H1 (cell line): ENCODE results near the gene SMO. TPM values are rescaled to one million over a fixed set of nuclear protein-coding genes. Genes with fewer than 3 reads are reported as not detected.

Experiments used
- CTCF ChIA-PET: fragments of 300-600 bp; sonication (Branson Sonifier 250); formaldehyde crosslinking; loops from one replicate; lab custom pipeline; 2021; ENCODE audit not compliant: partially characterized antibody; lab: Charles Lee
- POLR2A ChIA-PET: fragments of 300-600 bp; sonication (Branson Sonifier 250); formaldehyde crosslinking; loops from one replicate; lab custom pipeline; 2021; ENCODE audit warnings: inconsistent platforms; ENCODE audit not compliant: partially characterized antibody; lab: Charles Lee
- DNase-seq, 2 experiments: peaks; one replicate each; pipeline versions ENCODE4 v3.0.0 to v3.0.0-alpha.2; 2010 to 2022; ENCODE audit warnings: low spot score in 2 of 2, low read depth in 1 of 2, mixed read lengths in 1 of 2
- FAIRE-seq: peaks from 2 replicates; lab custom pipeline; 2011; peaks lifted over from hg19 to GRCh38; lab: Jason Lieb, UNC
- H2AFZ ChIP-seq: 2 replicates; pipeline ENCODE4 v1.8.1; 2012; ENCODE audit warnings: low read length, inconsistent platforms
- H2AK5ac ChIP-seq: 2 replicates; pipeline ENCODE4 v1.6.1; 2013; ENCODE audit warnings: low read depth, low read length
- H2BK120ac ChIP-seq: replicated peaks from 2 replicates; pipeline ENCODE3; 2013; ENCODE audit warnings: low read depth, low read length, inconsistent platforms
- H2BK12ac ChIP-seq: 2 replicates; pipeline ENCODE4 v1.6.1; 2013; ENCODE audit warnings: low read depth, low read length
- H2BK15ac ChIP-seq: 2 replicates; pipeline ENCODE4 v1.6.1; 2013; ENCODE audit warnings: low read length
- H2BK20ac ChIP-seq: 2 replicates; pipeline ENCODE4 v1.6.1; 2013; ENCODE audit warnings: low read length
- H2BK5ac ChIP-seq: 2 replicates; pipeline ENCODE4 v1.6.1; 2013; ENCODE audit warnings: low read depth, low read length
- H3K14ac ChIP-seq: 2 replicates; pipeline ENCODE4 v1.6.1; 2013; ENCODE audit warnings: inconsistent platforms; ENCODE audit not compliant: insufficient read length
- H3K18ac ChIP-seq: 2 replicates; pipeline ENCODE4 v1.6.1; 2013; ENCODE audit warnings: low read length; ENCODE audit errors: extremely low read depth
- H3K23ac ChIP-seq: 2 replicates; pipeline ENCODE4 v1.6.1; 2013; ENCODE audit warnings: inconsistent platforms; ENCODE audit not compliant: insufficient read length
- H3K23me2 ChIP-seq: 2 replicates; pipeline ENCODE4 v1.6.1; 2013; ENCODE audit warnings: low read depth, low read length
- H3K27ac ChIP-seq: 2 replicates; pipeline ENCODE4 v1.6.1; 2011; ENCODE audit warnings: low read depth, low read length, inconsistent platforms
- H3K27me3 ChIP-seq, 4 experiments: replicated peaks in 1 of 4; 1 replicate in 1 of 4; 2 replicates in 3 of 4; pipeline versions ENCODE4 v1.6.1 to v1.8.1; 2011 to 2013; ENCODE audit warnings: low read length in 3 of 4, mild to moderate bottlenecking in 3 of 4, inconsistent platforms in 2 of 4, mixed read lengths in 2 of 4, moderate library complexity in 1 of 4; ENCODE audit not compliant: control insufficient read depth in 3 of 4, insufficient read depth in 3 of 4; ENCODE audit errors: extremely low read depth in 1 of 4
- H3K36me3 ChIP-seq, 4 experiments: 2 replicates each; pipeline versions ENCODE4 v1.6.1 to v1.8.1; 2011 to 2013; ENCODE audit warnings: mild to moderate bottlenecking in 4 of 4, low read length in 3 of 4, moderate library complexity in 2 of 4, control low read depth in 1 of 4, inconsistent platforms in 1 of 4; ENCODE audit not compliant: insufficient read depth in 4 of 4, control insufficient read depth in 2 of 4
- H3K4ac ChIP-seq: replicated peaks from 2 replicates; pipeline ENCODE3; 2013; ENCODE audit warnings: low read length, low read depth, mixed read lengths, inconsistent platforms; ENCODE audit not compliant: insufficient read length
- H3K4me1 ChIP-seq, 4 experiments: replicated peaks in 1 of 4; 1 replicate in 1 of 4; 2 replicates in 3 of 4; pipeline versions ENCODE4 v1.6.1 to v1.8.1; 2011 to 2013; ENCODE audit warnings: low read length in 3 of 4, inconsistent platforms in 2 of 4, mixed read lengths in 1 of 4; ENCODE audit not compliant: insufficient read depth in 4 of 4, control insufficient read depth in 3 of 4
- H3K4me2 ChIP-seq, 2 experiments: 2 replicates each; pipeline versions ENCODE4 v1.6.1 to v1.8.1; 2011 to 2013; ENCODE audit warnings: low read depth in 2 of 2, low read length in 2 of 2, control low read depth in 1 of 2, inconsistent platforms in 1 of 2, mild to moderate bottlenecking in 1 of 2; ENCODE audit not compliant: insufficient read depth in 1 of 2
- H3K4me3 ChIP-seq, 4 experiments: fragments of 200-600, 300-600 bp in 1 of 4; sonication (generic), shearing (Covaris generic), sonication (Bioruptor Twin) in 1 of 4; 2 replicates each; pipeline versions ENCODE4 v1.5.1 to v1.8.1; 2011 to 2016; ENCODE audit warnings: low read length in 4 of 4, low read depth in 3 of 4, control low read depth in 2 of 4, inconsistent platforms in 2 of 4, mild to moderate bottlenecking in 2 of 4, mixed read lengths in 1 of 4, moderate library complexity in 1 of 4; ENCODE audit not compliant: insufficient read depth in 2 of 4; ENCODE audit errors: extremely low read depth in 1 of 4
- H3K56ac ChIP-seq: replicated peaks from 2 replicates; pipeline ENCODE3; 2013; ENCODE audit warnings: low read depth, mild to moderate bottlenecking, mixed read lengths, low read length, inconsistent platforms; ENCODE audit not compliant: insufficient read length
- H3K79me1 ChIP-seq: 2 replicates; pipeline ENCODE4 v1.6.1; 2013; ENCODE audit warnings: low read depth, low read length, control low read depth
- H3K79me2 ChIP-seq, 2 experiments: 2 replicates each; pipeline versions ENCODE4 v1.6.1 to v1.8.1; 2012 to 2013; ENCODE audit warnings: low read length in 2 of 2, mild to moderate bottlenecking in 2 of 2, inconsistent platforms in 1 of 2; ENCODE audit not compliant: insufficient read depth in 2 of 2, control insufficient read depth in 1 of 2
- H3K9ac ChIP-seq, 4 experiments: replicated peaks in 1 of 4; 1 replicate in 1 of 4; 2 replicates in 3 of 4; pipeline versions ENCODE4 v1.6.1 to v1.8.1; 2011 to 2013; ENCODE audit warnings: low read depth in 3 of 4, low read length in 3 of 4, control low read depth in 2 of 4, mild to moderate bottlenecking in 2 of 4, moderate library complexity in 2 of 4, inconsistent platforms in 1 of 4; ENCODE audit errors: extremely low read depth in 1 of 4
- H3K9me3 ChIP-seq, 2 experiments: 2 replicates each; pipeline versions ENCODE4 v1.6.1 to v1.8.1; 2012 to 2013; ENCODE audit warnings: mild to moderate bottlenecking in 2 of 2, moderate library complexity in 2 of 2, control low read depth in 1 of 2, inconsistent platforms in 1 of 2, low read depth in 1 of 2, low read length in 1 of 2, mixed read lengths in 1 of 2; ENCODE audit not compliant: insufficient read depth in 2 of 2
- H4K20me1 ChIP-seq, 2 experiments: replicated peaks in 1 of 2; 2 replicates each; pipeline versions ENCODE3 to v1.8.1; 2011 to 2013; ENCODE audit warnings: inconsistent platforms in 2 of 2, low read length in 2 of 2, mild to moderate bottlenecking in 1 of 2; ENCODE audit not compliant: insufficient read depth in 2 of 2, control insufficient read depth in 1 of 2
- H4K5ac ChIP-seq: 2 replicates; pipeline ENCODE4 v1.6.1; 2013; ENCODE audit warnings: low read length, low read depth, mixed read lengths, inconsistent platforms; ENCODE audit not compliant: insufficient read length
- H4K8ac ChIP-seq: 2 replicates; pipeline ENCODE4 v1.8.0; 2013; ENCODE audit warnings: mild to moderate bottlenecking, moderate library complexity, low read length, inconsistent platforms; ENCODE audit not compliant: insufficient read depth; ENCODE audit errors: extremely low read depth
- H4K91ac ChIP-seq: replicated peaks from 2 replicates; pipeline ENCODE3; 2013; ENCODE audit warnings: low read length, mixed read lengths, inconsistent platforms; ENCODE audit not compliant: insufficient read length
- RNF2 ChIP-seq: fragments of 200-900, 300-1000 bp; sonication (generic); IDR thresholded peaks from 2 replicates; pipeline ENCODE4 v1.7.1; 2016; ENCODE audit warnings: borderline replicate concordance, low read depth, mild to moderate bottlenecking, antibody characterized with exemption, low read length; ENCODE audit not compliant: poor library complexity, severe bottlenecking; ENCODE audit errors: missing control alignments
- WGBS, 2 experiments: shearing (Covaris generic) in 1 of 2; methylation state at CpG; one replicate each; pipeline versions ENCODE4 v1.1.6 to v1.1.7; 2013 to 2015; ENCODE audit warnings: low lambda C conversion rate in 2 of 2, mixed read lengths in 2 of 2, inconsistent platforms in 1 of 2, low coverage in 1 of 2, missing lambda C conversion rate in 1 of 2; ENCODE audit not compliant: insufficient replicate concordance in 2 of 2, insufficient coverage in 1 of 2, insufficient read length in 1 of 2; ENCODE audit errors: extremely low coverage in 1 of 2, missing lambda C conversion rate in 1 of 2; 5-methylcytosine and 5-hydroxymethylcytosine counted together
- polyA plus RNA-seq, 7 experiments: library from polyadenylated mRNA; depleted of rRNA in 3 of 7; stranded (reverse) in 5 of 7; unstranded in 2 of 7; fragments of >200 nt in 5 of 7; fragments of 200-250 nt in 2 of 7; gene quantifications; 1 replicate in 5 of 7; 2 replicates in 1 of 7; 4 replicates in 1 of 7; pipeline versions ENCODE4 v1.2.1 to v1.2.3, GENCODE V29; 2011 to 2013; ENCODE audit warnings: missing spikeins in 2 of 7, mixed read lengths in 2 of 7
- total RNA-seq: library from RNA; stranded (reverse); fragmentation: NEBNext Ultra II Directional; extraction: Animal tissue kit (Norgen Biotek cat#: 25700); gene quantifications from 2 replicates; pipeline ENCODE4 v1.2.1, GENCODE V29; 2021

The SMO gene
- total and polyA plus RNA-seq, 2 of the 8 experiments (the other 6 are each of a cell fraction or from before 2014, with no cell fraction given): 64.5 to 67.6 TPM

DNA sequence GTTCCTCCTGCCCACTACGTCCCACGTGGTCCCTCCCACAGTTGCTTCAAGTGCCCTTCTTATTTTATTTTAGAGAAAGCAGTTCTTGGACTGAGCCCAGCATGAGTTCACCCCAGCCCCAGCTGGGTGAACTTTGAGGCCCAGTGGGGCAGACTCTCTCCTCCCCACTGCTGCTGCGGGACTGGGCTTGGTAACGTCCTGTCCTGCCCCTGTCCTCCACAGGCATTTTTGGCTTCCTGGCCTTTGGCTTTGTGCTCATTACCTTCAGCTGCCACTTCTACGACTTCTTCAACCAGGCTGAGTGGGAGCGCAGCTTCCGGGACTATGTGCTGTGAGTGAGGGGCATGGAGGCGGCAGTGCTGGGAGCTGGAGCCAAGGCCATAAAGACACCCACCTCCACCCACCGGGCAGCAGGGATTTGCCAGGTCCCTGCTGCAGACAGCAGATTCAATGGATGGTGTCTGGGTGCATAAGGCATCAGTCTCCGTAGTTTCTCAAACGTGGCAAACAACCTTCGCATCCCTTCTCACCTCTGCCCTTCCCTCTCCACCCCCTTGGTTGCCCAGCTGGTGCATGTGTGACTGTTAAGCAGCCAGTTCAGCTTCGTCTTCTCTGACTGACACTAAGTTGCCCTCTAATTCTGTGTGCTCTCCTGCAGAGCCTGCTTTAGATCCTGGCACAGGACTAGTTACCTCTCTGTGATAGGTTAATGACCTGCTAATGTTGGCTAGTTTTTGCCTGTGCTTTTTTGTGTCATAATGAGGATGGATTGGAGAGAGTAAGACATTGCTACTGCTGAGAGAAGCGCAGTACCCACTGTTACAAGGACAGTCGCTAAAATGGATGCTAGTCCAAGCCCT lies 20.9 kb downstream of the SMO start:
- H3K27ac ChIP-seq: no peak overlapping the region
- POLR2A ChIA-PET: interaction anchor here (0.7 to 1.3 kb wide), 4 partner anchors 19 to 45 kb away, joined by 3 to 4 read pairs (median 4); no protein-coding TSS in a partner anchor
- no peak for FAIRE-seq

More for the DNA sequence above, 20.9 kb downstream of the SMO start:
- Histone ChIP-seq H2BK120ac (no peak overlapping the region), H3K14ac (no peak overlapping the region), H2BK12ac (no peak overlapping the region), H4K91ac (no peak overlapping the region), H3K36me3 (peaks cover 16 to 48% (median 33%) of the 10 kb centered on the region in 4 experiments), H3K4me2 (no peak overlapping the region), H2AFZ (no peak overlapping the region), H3K79me2 (no peaks in the 10 kb centered on the region), H3K4me3 (no peak overlapping the region), H3K27me3 (no peaks in the 10 kb centered on the region), H4K20me1 (peaks cover 0 to 13% of the 10 kb centered on the region in 2 experiments), H2BK5ac (no peak overlapping the region), H3K4ac (no peak overlapping the region), H3K18ac (no peak overlapping the region), H2AK5ac (no peak overlapping the region), H3K23ac (no peak overlapping the region), H3K79me1 (0 out of 2 replicates have a peak, but pooled peaks cover 2% of the 10 kb centered on the region), H4K5ac (no peak overlapping the region), H2BK20ac (no peak overlapping the region), H3K4me1 (no peaks in the 10 kb centered on the region), H3K56ac (no peak overlapping the region), H3K9ac (no peak overlapping the region), H2BK15ac (no peak overlapping the region), H3K23me2 (no peaks in the 10 kb centered on the region), H4K8ac (no peak overlapping the region), H3K9me3 (no peaks in the 10 kb centered on the region)
- no peak for TF ChIP-seq RNF2
- no peak for DNase-seq
- 90% methylated on average over 15 of the region's 15 CpGs; no CpG with 5 or more reads in 1 of the 2 experiments for WGBS, 2 experiments
- CTCF ChIA-PET: interaction anchor here (0.6 to 10.6 kb wide), 26 partner anchors 9 to 1699 kb away, joined by 3 to 258 read pairs (median 5); partner anchors contain the start of genes SMO and TSPAN33
